OCI-LY7 (cell line): ENCODE measurements around the gene TPST2. TPM values are rescaled to one million over a fixed set of nuclear protein-coding genes. Genes with fewer than 3 reads are reported as not detected.

Experiments
- BruUV-seq: library from RNA; stranded (reverse); fragments of 400-500 nt; replicated peaks from 2 replicates; lab custom pipeline; 2021; lab: Mats Ljungman, UMichigan
- CTCF ChIA-PET: fragments of 300-600 bp; sonication (Branson Sonifier 250); formaldehyde crosslinking; loops from one replicate; lab custom pipeline; 2022; ENCODE audit warnings: antibody characterized with exemption; ENCODE audit not compliant: unreplicated experiment; lab: Charles Lee
- POLR2A ChIA-PET: fragments of 300-600 bp; sonication (Branson Sonifier 250); formaldehyde crosslinking; loops from one replicate; lab custom pipeline; 2022; ENCODE audit warnings: antibody characterized with exemption; lab: Charles Lee
- DNase-seq: peaks from one replicate; pipeline ENCODE4 v3.0.0-alpha.2; 2015; ENCODE audit warnings: low spot score
- H2AFZ ChIP-seq: fragments of 200-600 bp; sonication (generic), shearing (Covaris generic); 2 replicates; pipeline ENCODE4 v1.6.1; 2014; ENCODE audit warnings: mild to moderate bottlenecking, antibody characterized with exemption, low read length, moderate library complexity
- H3K27ac ChIP-seq: fragments of 200-600 bp; sonication (generic); 2 replicates; pipeline ENCODE4 v1.5.1; 2014; ENCODE audit warnings: mixed run types, low read depth, mild to moderate bottlenecking, moderate library complexity, low read length, inconsistent platforms; ENCODE audit not compliant: poor library complexity, severe bottlenecking
- H3K36me3 ChIP-seq: fragments of 200-600 bp; sonication (generic); 2 replicates; pipeline ENCODE4 v1.6.1; 2014; ENCODE audit warnings: mild to moderate bottlenecking, antibody characterized with exemption, low read length, moderate library complexity, mixed read lengths; ENCODE audit not compliant: insufficient read depth
- H3K4me1 ChIP-seq: fragments of 200-600 bp; sonication (generic); 2 replicates; pipeline ENCODE4 v1.5.1; 2014; ENCODE audit warnings: mild to moderate bottlenecking, low read length; ENCODE audit not compliant: insufficient read depth, poor library complexity, severe bottlenecking
- H3K4me2 ChIP-seq: fragments of 200-600 bp; sonication (generic); 2 replicates; pipeline ENCODE4 v1.6.1; 2014; ENCODE audit warnings: mild to moderate bottlenecking, low read length
- H3K4me3 ChIP-seq: fragments of 200-600 bp; sonication (generic); 2 replicates; pipeline ENCODE4 v1.5.1; 2014; ENCODE audit warnings: mild to moderate bottlenecking, low read depth, low read length; ENCODE audit not compliant: poor library complexity, severe bottlenecking
- H3K79me2 ChIP-seq: fragments of 200-600 bp; sonication (generic); 2 replicates; pipeline ENCODE4 v1.6.1; 2016; ENCODE audit warnings: low read depth, mild to moderate bottlenecking, low read length, moderate library complexity, mixed read lengths; ENCODE audit not compliant: insufficient read depth
- H3K9me2 ChIP-seq: fragments of 200-600 bp; sonication (generic); 2 replicates; pipeline ENCODE4 v1.6.1; 2016; ENCODE audit warnings: mild to moderate bottlenecking, low read length, mixed read lengths; ENCODE audit not compliant: insufficient read depth
- H3K9me3 ChIP-seq: fragments of 200-600 bp; sonication (generic); 2 replicates; pipeline ENCODE4 v1.6.1; 2014; ENCODE audit warnings: mild to moderate bottlenecking, mixed run types, low read length, mixed read lengths
- H4K20me1 ChIP-seq: fragments of 200-600 bp; sonication (generic); 2 replicates; pipeline ENCODE4 v1.6.1; 2014; ENCODE audit warnings: mild to moderate bottlenecking, antibody characterized with exemption, low read length, moderate library complexity, mixed read lengths; ENCODE audit not compliant: insufficient read depth
- EZH2phosphoT487 ChIP-seq: fragments of 200-600 bp; sonication (generic); IDR thresholded peaks from 2 replicates; pipeline ENCODE4 v1.6.1; 2018; ENCODE audit warnings: low read depth, borderline replicate concordance, mild to moderate bottlenecking, mixed run types, antibody characterized with exemption, low read length, moderate library complexity, mixed read lengths
- intact Hi-C: fragments of 100-400 bp; cut with micrococcal nuclease; formaldehyde crosslinking; loops from one replicate; pipeline ENCODE4 v1.10.0; 2022; ENCODE audit not compliant: unreplicated experiment
- total RNA-seq, 2 experiments: library from RNA; depleted of rRNA in 1 of 2; stranded (reverse); fragments of >200 nt in 1 of 2; shearing (Covaris generic) in 1 of 2; gene quantifications; 2 replicates each; pipeline ENCODE4 v1.2.3, GENCODE V29; 2014 to 2022
- TF ChIP-seq, protein P1 (sequence below): fragments of 200-600 bp; sonication (generic); conservative IDR thresholded peaks from 2 replicates; pipeline ENCODE4 v1.5.1; 2014; ENCODE audit warnings: mild to moderate bottlenecking, antibody characterized with exemption, low read length, moderate library complexity, mixed read lengths

TPST2 gene
- total RNA-seq, 2 experiments from 2014 or later = 12.5 to 19.1 TPM

- intact Hi-C loops = no loop called here
Measured at GRCh38 chr22:26616650-26617049, 26.7 kb upstream of the TPST2 start.

DNA sequence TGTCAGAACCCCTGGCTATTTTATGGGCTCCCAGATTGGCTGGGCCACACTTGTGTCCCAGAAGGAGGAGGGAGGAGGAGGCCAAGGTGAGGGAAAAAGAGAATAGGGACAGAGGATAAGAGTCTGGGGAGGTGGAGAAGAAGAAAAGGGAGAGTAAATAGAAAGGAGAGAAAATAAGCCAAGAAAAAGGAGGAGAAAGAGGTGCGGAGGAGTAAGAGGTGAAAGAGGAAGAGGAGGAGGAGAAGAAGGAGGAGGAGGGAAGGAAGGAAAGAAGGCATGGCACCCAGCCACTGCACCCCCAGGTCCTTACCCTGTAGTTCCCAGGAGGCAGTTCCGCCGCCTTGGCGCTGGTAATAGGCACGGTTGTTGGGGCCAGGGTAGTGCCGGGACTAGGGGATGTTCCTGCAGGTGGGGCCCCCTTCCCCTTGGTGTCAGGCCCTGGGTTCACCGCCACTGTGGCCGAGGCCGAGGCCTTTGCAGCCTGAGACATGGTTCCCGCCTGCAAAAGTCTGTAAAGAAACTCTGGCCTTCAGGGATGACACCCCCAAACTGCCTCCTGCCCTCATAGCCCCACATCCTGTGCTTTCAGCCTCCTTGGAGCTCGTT is 26.0 kb upstream of the TPST2 start:
- no TSS peak for BruUV-seq
- intact Hi-C loops = loop anchor here (1.0 kb wide), 1 partner anchor 81 kb away; no protein-coding TSS in a partner anchor
- Histone ChIP-seq H3K9me3 (no peaks in the 10 kb centered on the region), H2AFZ (no peak overlapping the region; the same call in 1 of the 2 replicates), H4K20me1 (no peaks in the 10 kb centered on the region), H3K27ac (peak overlapping the region; percentile 42), H3K4me3 (no peak overlapping the region), H3K4me1 (peaks cover 45% of the 10 kb centered on the region), H3K9me2 (no peaks in the 10 kb centered on the region), H3K79me2 (no peaks in the 10 kb centered on the region), H3K4me2 (peak overlapping the region; percentile 55), H3K36me3 (no peaks in the 10 kb centered on the region)
- ChIA-PET POLR2A (interaction anchor here (1.1 to 1.2 kb wide), 2 partner anchors 8 to 54 kb away, joined by 4 read pairs; no protein-coding TSS in a partner anchor), CTCF (no interaction called here)
- TF ChIP-seq, protein P1, sequence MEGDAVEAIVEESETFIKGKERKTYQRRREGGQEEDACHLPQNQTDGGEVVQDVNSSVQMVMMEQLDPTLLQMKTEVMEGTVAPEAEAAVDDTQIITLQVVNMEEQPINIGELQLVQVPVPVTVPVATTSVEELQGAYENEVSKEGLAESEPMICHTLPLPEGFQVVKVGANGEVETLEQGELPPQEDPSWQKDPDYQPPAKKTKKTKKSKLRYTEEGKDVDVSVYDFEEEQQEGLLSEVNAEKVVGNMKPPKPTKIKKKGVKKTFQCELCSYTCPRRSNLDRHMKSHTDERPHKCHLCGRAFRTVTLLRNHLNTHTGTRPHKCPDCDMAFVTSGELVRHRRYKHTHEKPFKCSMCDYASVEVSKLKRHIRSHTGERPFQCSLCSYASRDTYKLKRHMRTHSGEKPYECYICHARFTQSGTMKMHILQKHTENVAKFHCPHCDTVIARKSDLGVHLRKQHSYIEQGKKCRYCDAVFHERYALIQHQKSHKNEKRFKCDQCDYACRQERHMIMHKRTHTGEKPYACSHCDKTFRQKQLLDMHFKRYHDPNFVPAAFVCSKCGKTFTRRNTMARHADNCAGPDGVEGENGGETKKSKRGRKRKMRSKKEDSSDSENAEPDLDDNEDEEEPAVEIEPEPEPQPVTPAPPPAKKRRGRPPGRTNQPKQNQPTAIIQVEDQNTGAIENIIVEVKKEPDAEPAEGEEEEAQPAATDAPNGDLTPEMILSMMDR = no peak
- TF ChIP-seq EZH2phosphoT487 = no peak
- DNase-seq = peak; percentile 6

More at GRCh38 chr22:26616650-26617049, 26.7 kb upstream of the TPST2 start:
- BruUV-seq = no TSS peak
- DNase-seq = peak; percentile 18
- ChIA-PET CTCF (no interaction called here), POLR2A (interaction anchor here (1.1 to 1.2 kb wide), 2 partner anchors 9 to 54 kb away, joined by 4 read pairs; no protein-coding TSS in a partner anchor)
- Histone ChIP-seq H4K20me1 (no peaks in the 10 kb centered on the region), H3K4me2 (peak overlapping the region; percentile 55), H3K9me2 (no peaks in the 10 kb centered on the region), H2AFZ (peak overlapping the region; percentile 21; the same call in 1 of the 2 replicates), H3K4me3 (no peak overlapping the region), H3K27ac (no peak overlapping the region), H3K9me3 (no peaks in the 10 kb centered on the region), H3K4me1 (peaks cover 42% of the 10 kb centered on the region), H3K36me3 (no peaks in the 10 kb centered on the region), H3K79me2 (no peaks in the 10 kb centered on the region)
- no peak for TF ChIP-seq EZH2phosphoT487
- TF ChIP-seq, protein P1 = no peak

- peak overlapping the region; percentile 55 for H3K4me2 ChIP-seq
- no peaks in the 10 kb centered on the region for H3K79me2 ChIP-seq
- DNase-seq = peak; percentile 92
- ChIA-PET POLR2A (no interaction called here), CTCF (no interaction called here)
- intact Hi-C loops = loop anchor here (1.0 kb wide), 1 partner anchor 80 kb away; no protein-coding TSS in a partner anchor
- no peak for TF ChIP-seq EZH2phosphoT487
- TF ChIP-seq, protein P1 = no peak
- H4K20me1 ChIP-seq = no peaks in the 10 kb centered on the region
- no TSS peak for BruUV-seq
- H3K36me3 ChIP-seq = no peaks in the 10 kb centered on the region
- peaks cover 53% of the 10 kb centered on the region for H3K4me1 ChIP-seq
- peak overlapping the region; percentile 42 for H3K27ac ChIP-seq
- H2AFZ ChIP-seq = no peak overlapping the region
- no peak overlapping the region for H3K4me3 ChIP-seq
- H3K9me3 ChIP-seq = no peaks in the 10 kb centered on the region
- H3K9me2 ChIP-seq = no peaks in the 10 kb centered on the region
Measured at GRCh38 chr22:26615149-26615548, 25.2 kb upstream of the TPST2 start.
